Gastroesophageal sphincter (tissue), 4 donors: Measurements from ENCODE around the gene FAM217B. TPM values are rescaled to one million over a fixed set of nuclear protein-coding genes. Genes with fewer than 3 reads are reported as not detected.

Experiments used
- ATAC-seq: fragments of 150-250 bp; one replicate; pipeline ENCODE4 v1.9.1; 2016; ENCODE audit warnings: mild to moderate bottlenecking, moderate library complexity
- H3K27ac ChIP-seq, 4 donors: fragments of 200-600 bp; sonication (generic) in 3 of 4; 1 replicate in 3 of 4; 2 replicates in 1 of 4; pipeline ENCODE4 v1.5.1; 2016 to 2019
- H3K27me3 ChIP-seq: fragments of 200-600 bp; sonication (generic); one replicate; pipeline ENCODE4 v1.5.1; 2019
- H3K36me3 ChIP-seq, 2 donors: fragments of 200-600 bp; sonication (generic); one replicate each; pipeline ENCODE4 v1.5.1; 2019; ENCODE audit warnings: control low read depth in 1 of 2
- H3K4me1 ChIP-seq, 3 donors: fragments of 200-600 bp; sonication (generic); 1 replicate in 2 of 3; 2 replicates in 1 of 3; pipeline ENCODE4 v1.5.1; 2016 to 2019; ENCODE audit warnings: control low read depth in 2 of 3
- H3K4me3 ChIP-seq, 2 donors: fragments of 200-600 bp; sonication (generic); one replicate each; pipeline ENCODE4 v1.5.1; 2019; ENCODE audit warnings: mild to moderate bottlenecking in 1 of 2, moderate library complexity in 1 of 2
- H3K9me3 ChIP-seq, 3 donors: fragments of 200-600 bp; sonication (generic); one replicate each; pipeline ENCODE4 v1.5.1; 2017 to 2019; ENCODE audit warnings: control low read depth in 2 of 3
- CTCF ChIP-seq, 4 experiments: fragments of 200-600 bp in 2 of 4; fragments of 450-650 bp in 2 of 4; sonication (generic) in 1 of 4; IDR thresholded peaks; one replicate each; pipeline ENCODE4 v1.5.1; 2017 to 2019; ENCODE audit warnings: antibody characterized with exemption in 4 of 4, mild to moderate bottlenecking in 2 of 4, moderate library complexity in 2 of 4
- EP300 ChIP-seq: sonication (generic); formaldehyde crosslinking; IDR thresholded peaks from one replicate; pipeline ENCODE4 v1.6.1; 2017; ENCODE audit warnings: antibody characterized with exemption, mild to moderate bottlenecking
- POLR2A ChIP-seq, 2 donors: fragments of 450-650 bp; IDR thresholded peaks; one replicate each; pipeline ENCODE4 v1.6.1; 2017; ENCODE audit warnings: antibody characterized with exemption in 2 of 2, mild to moderate bottlenecking in 2 of 2, moderate library complexity in 1 of 2
- POLR2AphosphoS5 ChIP-seq: sonication (generic); formaldehyde crosslinking; IDR thresholded peaks from one replicate; pipeline ENCODE4 v1.6.1; 2017; ENCODE audit warnings: antibody characterized with exemption
- WGBS, 2 donors: methylation state at CpG; one replicate each; pipeline ENCODE4 v1.1.5; 2018; ENCODE audit warnings: low coverage in 1 of 2; 5-methylcytosine and 5-hydroxymethylcytosine counted together
- total RNA-seq, 4 donors: library from RNA; depleted of rRNA; stranded (reverse); fragments of >200 nt; gene quantifications; one replicate each; pipeline ENCODE4 v1.1.0, GENCODE V29; 2016

Gene FAM217B
- total RNA-seq, 4 donors from 2014 or later: 8.1 to 22.6 (median 13.4) TPM

GRCh38 chr20:59983076-59983475, 42.9 kb downstream of the FAM217B start:
- TF ChIP-seq EP300: no peak
- no peak for TF ChIP-seq CTCF (IDR thresholded peaks at IDR 0.05)
- no peak for TF ChIP-seq POLR2AphosphoS5
- no peak for TF ChIP-seq POLR2A (IDR thresholded peaks at IDR 0.05)
- Histone ChIP-seq H3K27me3 (no peaks in the 10 kb centered on the region), H3K4me3 (no peak overlapping the region), H3K9me3 (no peaks in the 10 kb centered on the region), H3K4me1 (no peaks in the 10 kb centered on the region), H3K36me3 (peaks cover 0 to 17% of the 10 kb centered on the region in 2 donors), H3K27ac (no peak overlapping the region)
- no peak for ATAC-seq
- 89 to 94% methylated on average over 8 of the region's 9 CpGs for WGBS, 2 donors

GRCh38 chr20:59984541-59984940, 44.4 kb downstream of the FAM217B start:
- Histone ChIP-seq H3K36me3 (peaks cover 0 to 17% of the 10 kb centered on the region in 2 donors), H3K9me3 (no peaks in the 10 kb centered on the region), H3K4me3 (no peak overlapping the region), H3K4me1 (no peaks in the 10 kb centered on the region), H3K27me3 (no peaks in the 10 kb centered on the region), H3K27ac (no peak overlapping the region)
- ATAC-seq: no peak
- 86 to 87% methylated on average over 4 of the region's 4 CpGs for WGBS, 2 donors
- TF ChIP-seq CTCF (IDR thresholded peaks at IDR 0.05): no peak
- TF ChIP-seq POLR2A (IDR thresholded peaks at IDR 0.05): no peak
- TF ChIP-seq POLR2AphosphoS5: no peak
- no peak for TF ChIP-seq EP300

GRCh38 chr20:59985164-59985563, 45.0 kb downstream of the FAM217B start:
- Histone ChIP-seq H3K4me3 (no peak overlapping the region), H3K4me1 (no peaks in the 10 kb centered on the region), H3K36me3 (peaks cover 0 to 17% of the 10 kb centered on the region in 2 donors), H3K9me3 (no peaks in the 10 kb centered on the region), H3K27ac (no peak overlapping the region), H3K27me3 (no peaks in the 10 kb centered on the region)
- ATAC-seq: no peak
- 82 to 96% methylated on average over 7 to 8 of the region's 8 CpGs for WGBS, 2 donors
- no peak for TF ChIP-seq CTCF (IDR thresholded peaks at IDR 0.05)
- TF ChIP-seq EP300: no peak
- TF ChIP-seq POLR2A (IDR thresholded peaks at IDR 0.05): no peak
- TF ChIP-seq POLR2AphosphoS5: no peak

- WGBS, 2 donors: no CpG with 5 or more reads among the region's 3 CpGs
- Histone ChIP-seq H3K4me3 (no peak overlapping the region), H3K27ac (no peak overlapping the region), H3K9me3 (no peaks in the 10 kb centered on the region), H3K27me3 (no peaks in the 10 kb centered on the region), H3K36me3 (peaks cover 0 to 17% of the 10 kb centered on the region in 2 donors), H3K4me1 (no peaks in the 10 kb centered on the region)
- no peak for ATAC-seq
- TF ChIP-seq CTCF (IDR thresholded peaks at IDR 0.05) (no peak), POLR2A (IDR thresholded peaks at IDR 0.05) (no peak), POLR2AphosphoS5 (no peak), EP300 (no peak)
Measured at GRCh38 chr20:59985864-59986263, 45.7 kb downstream of the FAM217B start.

- no peak overlapping the region for H3K4me3 ChIP-seq
- H3K27me3 ChIP-seq: no peaks in the 10 kb centered on the region
- H3K27ac ChIP-seq: no peak overlapping the region
- peaks cover 0 to 17% of the 10 kb centered on the region in 2 donors for H3K36me3 ChIP-seq
- no peak for ATAC-seq
- no peaks in the 10 kb centered on the region for H3K9me3 ChIP-seq
- WGBS, 2 donors: 83 to 86% methylated on average over 7 of the region's 7 CpGs
- TF ChIP-seq EP300: no peak
- no peak for TF ChIP-seq CTCF (IDR thresholded peaks at IDR 0.05)
- TF ChIP-seq POLR2A (IDR thresholded peaks at IDR 0.05): no peak
- no peaks in the 10 kb centered on the region for H3K4me1 ChIP-seq
Measured at GRCh38 chr20:59987135-59987534, 46.9 kb downstream of the FAM217B start.
